RWPE1 (cell line): ENCODE measurements around the gene THSD4.

Source experiments
- CTCF ChIA-PET: fragments of 350-600 bp; sonication (Branson Sonifier 250); formaldehyde crosslinking; extraction: SDS; loops from one replicate; lab custom pipeline; 2021; lab: Yijun Ruan, JAX
- POLR2A ChIA-PET: fragments of 400-600 bp; formaldehyde crosslinking; extraction: SDS; loops from one replicate; lab custom pipeline; 2020; ENCODE audit warnings: antibody characterized with exemption; ENCODE audit not compliant: low non-redundant PET; lab: Yijun Ruan, JAX
- DNase-seq: peaks from one replicate; pipeline ENCODE4 v3.0.0; 2012; ENCODE audit warnings: low spot score
- H3K27ac ChIP-seq: fragments of 450-650 bp; 2 replicates; pipeline ENCODE4 v1.5.1; 2017
- CTCF ChIP-seq: fragments of 450-650 bp; conservative IDR thresholded peaks from 2 replicates; pipeline ENCODE4 v1.5.1; 2017; ENCODE audit warnings: low read depth, mild to moderate bottlenecking

THSD4 gene

GRCh38 chr15:71454462-71454996, 339.3 kb downstream of the THSD4 start:
- no peak for TF ChIP-seq CTCF
- H3K27ac ChIP-seq: no peak overlapping the region
- no peak for DNase-seq
- ChIA-PET POLR2A (no interaction called here), CTCF (interaction anchor here (0.6 kb wide), 1 partner anchor 204 kb away, joined by 3 read pairs; no protein-coding TSS in a partner anchor)

GRCh38 chr15:71455107-71455506, 339.8 kb downstream of the THSD4 start:
- POLR2A ChIA-PET: no interaction called here
- no peak for TF ChIP-seq CTCF

GRCh38 chr15:71455878-71456277, 340.6 kb downstream of the THSD4 start:
- no peak overlapping the region for H3K27ac ChIP-seq
- TF ChIP-seq CTCF: no peak
- DNase-seq: no peak
- CTCF ChIA-PET: no interaction called here
- POLR2A ChIA-PET: no interaction called here

More at GRCh38 chr15:71455107-71455506, 339.8 kb downstream of the THSD4 start:
- no peak overlapping the region for H3K27ac ChIP-seq
- CTCF ChIA-PET: no interaction called here
- no peak for DNase-seq

- no peak overlapping the region for H3K27ac ChIP-seq
- POLR2A ChIA-PET: no interaction called here
- no peak for TF ChIP-seq CTCF
- no peak for DNase-seq
- CTCF ChIA-PET: no interaction called here
Observed at GRCh38 chr15:71456362-71456761, 341.1 kb downstream of the THSD4 start.

GRCh38 chr15:71456811-71457210, 341.5 kb downstream of the THSD4 start:
- no peak for DNase-seq
- no peak overlapping the region; the same call in 1 of the 2 replicates for H3K27ac ChIP-seq
- TF ChIP-seq CTCF: no peak
- POLR2A ChIA-PET: no interaction called here
- CTCF ChIA-PET: no interaction called here

GRCh38 chr15:71458089-71458660, 342.9 kb downstream of the THSD4 start:
- DNase-seq: no peak
- no peak for TF ChIP-seq CTCF
- ChIA-PET POLR2A (interaction anchor here (0.6 kb wide), 1 partner anchor 349 kb away, joined by 5 read pairs; no protein-coding TSS in a partner anchor), CTCF (no interaction called here)
- H3K27ac ChIP-seq: no peak overlapping the region
